HEK293 (cell line): ENCODE measurements around the gene COPZ1.

Experiments used
- FEZF1 ChIP-seq: fragments of 450-650 bp; formaldehyde crosslinking; IDR thresholded peaks from 2 replicates; pipeline ENCODE4 v1.5.1; 2016; ENCODE audit warnings: missing biosample characterization, missing genetic modification characterization
- GLI4 ChIP-seq: fragments of 450-650 bp; formaldehyde crosslinking; IDR thresholded peaks from 2 replicates; pipeline ENCODE4 v1.5.1; 2016; ENCODE audit warnings: missing biosample characterization, missing genetic modification characterization
- GLIS1 ChIP-seq: fragments of 450-650 bp; formaldehyde crosslinking; IDR thresholded peaks from 2 replicates; pipeline ENCODE4 v1.5.1; 2016; ENCODE audit warnings: missing biosample characterization, missing genetic modification characterization
- HOXA7 ChIP-seq: sonication (generic); formaldehyde crosslinking; IDR thresholded peaks from 2 replicates; pipeline ENCODE4 v1.8.1; 2022; ENCODE audit warnings: missing genetic modification reagents, borderline replicate concordance
- KLF7 ChIP-seq: fragments of 450-650 bp; formaldehyde crosslinking; IDR thresholded peaks from 2 replicates; pipeline ENCODE4 v1.5.1; 2016; ENCODE audit warnings: missing biosample characterization, missing genetic modification characterization, borderline replicate concordance
- KLF9 ChIP-seq: fragments of 450-650 bp; formaldehyde crosslinking; IDR thresholded peaks from 2 replicates; pipeline ENCODE4 v1.5.1; 2016; ENCODE audit warnings: missing biosample characterization, missing genetic modification characterization, low read depth
- OSR2 ChIP-seq: fragments of 450-650 bp; formaldehyde crosslinking; IDR thresholded peaks from 2 replicates; pipeline ENCODE4 v1.5.1; 2016; ENCODE audit warnings: missing biosample characterization, missing genetic modification characterization
- OVOL3 ChIP-seq: fragments of 450-650 bp; formaldehyde crosslinking; IDR thresholded peaks from 2 replicates; pipeline ENCODE4 v1.5.1; 2016; ENCODE audit warnings: missing biosample characterization, missing genetic modification characterization
- RBAK ChIP-seq: fragments of 450-650 bp; formaldehyde crosslinking; IDR thresholded peaks from 2 replicates; pipeline ENCODE4 v1.5.1; 2016; ENCODE audit warnings: missing biosample characterization, missing genetic modification characterization
- SP3 ChIP-seq: fragments of 450-650 bp; formaldehyde crosslinking; IDR thresholded peaks from 2 replicates; pipeline ENCODE4 v1.5.1; 2016; ENCODE audit warnings: missing biosample characterization, missing genetic modification characterization
- ZBTB1 ChIP-seq: fragments of 450-650 bp; formaldehyde crosslinking; IDR thresholded peaks from 2 replicates; pipeline ENCODE4 v1.5.1; 2016; ENCODE audit warnings: missing biosample characterization, missing genetic modification characterization
- ZBTB7A ChIP-seq: fragments of 450-650 bp; formaldehyde crosslinking; IDR thresholded peaks from 2 replicates; pipeline ENCODE4 v1.5.1; 2016; ENCODE audit warnings: low read depth, missing biosample characterization, missing genetic modification characterization
- ZFP37 ChIP-seq: fragments of 450-650 bp; formaldehyde crosslinking; IDR thresholded peaks from 2 replicates; pipeline ENCODE4 v1.5.1; 2016; ENCODE audit warnings: missing biosample characterization, missing genetic modification characterization
- ZFP69B ChIP-seq: fragments of 450-650 bp; formaldehyde crosslinking; IDR thresholded peaks from 2 replicates; pipeline ENCODE4 v1.5.1; 2016; ENCODE audit warnings: missing biosample characterization, missing genetic modification characterization
- ZIC2 ChIP-seq: fragments of 450-650 bp; formaldehyde crosslinking; IDR thresholded peaks from 2 replicates; pipeline ENCODE4 v1.5.1; 2016; ENCODE audit warnings: missing biosample characterization, missing genetic modification characterization
- ZNF140 ChIP-seq: fragments of 450-650 bp; formaldehyde crosslinking; IDR thresholded peaks from 2 replicates; pipeline ENCODE4 v1.5.1; 2016; ENCODE audit warnings: missing biosample characterization, missing genetic modification characterization
- ZNF266 ChIP-seq: fragments of 450-650 bp; formaldehyde crosslinking; IDR thresholded peaks from 2 replicates; pipeline ENCODE4 v1.5.1; 2016; ENCODE audit warnings: missing biosample characterization, missing genetic modification characterization, low read depth
- ZNF324 ChIP-seq: fragments of 450-650 bp; formaldehyde crosslinking; IDR thresholded peaks from 2 replicates; pipeline ENCODE4 v1.5.1; 2016; ENCODE audit warnings: missing biosample characterization, missing genetic modification characterization
- ZNF426 ChIP-seq: fragments of 450-650 bp; formaldehyde crosslinking; IDR thresholded peaks from 2 replicates; pipeline ENCODE4 v1.5.1; 2017; ENCODE audit warnings: missing biosample characterization, missing genetic modification characterization, mild to moderate bottlenecking, inconsistent platforms, moderate library complexity
- ZNF501 ChIP-seq: fragments of 450-650 bp; formaldehyde crosslinking; IDR thresholded peaks from 2 replicates; pipeline ENCODE4 v1.5.1; 2016; ENCODE audit warnings: missing biosample characterization, missing genetic modification characterization
- ZNF548 ChIP-seq: fragments of 450-650 bp; formaldehyde crosslinking; IDR thresholded peaks from 2 replicates; pipeline ENCODE4 v1.5.1; 2016; ENCODE audit warnings: missing biosample characterization, missing genetic modification characterization
- ZNF585B ChIP-seq: fragments of 450-650 bp; formaldehyde crosslinking; IDR thresholded peaks from 2 replicates; pipeline ENCODE4 v1.5.1; 2016; ENCODE audit warnings: missing biosample characterization, missing genetic modification characterization
- ZNF600 ChIP-seq: fragments of 450-650 bp; formaldehyde crosslinking; IDR thresholded peaks from 2 replicates; pipeline ENCODE4 v1.5.1; 2016; ENCODE audit warnings: missing biosample characterization, missing genetic modification characterization
- ZNF610 ChIP-seq: fragments of 450-650 bp; formaldehyde crosslinking; IDR thresholded peaks from 2 replicates; pipeline ENCODE4 v1.5.1; 2016; ENCODE audit warnings: missing biosample characterization, missing genetic modification characterization, borderline replicate concordance
- ZNF626 ChIP-seq: fragments of 450-650 bp; sonication (Bioruptor Pico); formaldehyde crosslinking; IDR thresholded peaks from 2 replicates; pipeline ENCODE4 v1.5.1; 2018; ENCODE audit warnings: missing biosample characterization, missing genetic modification characterization, inconsistent platforms
- ZNF677 ChIP-seq: fragments of 450-650 bp; IDR thresholded peaks from 2 replicates; pipeline ENCODE4 v1.5.0; 2018; ENCODE audit warnings: missing biosample characterization, mild to moderate bottlenecking, missing genetic modification characterization, moderate library complexity
- ZNF747 ChIP-seq: fragments of 450-650 bp; formaldehyde crosslinking; IDR thresholded peaks from 2 replicates; pipeline ENCODE4 v1.5.1; 2016; ENCODE audit warnings: missing biosample characterization, missing genetic modification characterization
- TF ChIP-seq, protein P1 (sequence below): fragments of 450-650 bp; formaldehyde crosslinking; conservative IDR thresholded peaks from 2 replicates; pipeline ENCODE4 v1.5.1; 2016; ENCODE audit warnings: low read depth, missing biosample characterization, missing genetic modification characterization
- TF ChIP-seq, protein P2 (sequence below): fragments of 450-650 bp; formaldehyde crosslinking; IDR thresholded peaks from 2 replicates; pipeline ENCODE4 v1.5.1; 2016; ENCODE audit warnings: missing biosample characterization, missing genetic modification characterization, borderline replicate concordance
- TF ChIP-seq, protein P3 (sequence below): fragments of 450-650 bp; formaldehyde crosslinking; IDR thresholded peaks from 2 replicates; pipeline ENCODE4 v1.5.1; 2016; ENCODE audit warnings: missing biosample characterization, missing genetic modification characterization
- TF ChIP-seq, protein P4 (sequence below): IDR thresholded peaks from 2 replicates; pipeline ENCODE4 v1.6.1; 2011; ENCODE audit warnings: mild to moderate bottlenecking, low read depth, low read length, borderline replicate concordance
- TF ChIP-seq, protein P5 (sequence below): fragments of 450-650 bp; formaldehyde crosslinking; IDR thresholded peaks from 2 replicates; pipeline ENCODE4 v1.5.1; 2016; ENCODE audit warnings: missing biosample characterization, missing genetic modification characterization

COPZ1 gene

DNA sequence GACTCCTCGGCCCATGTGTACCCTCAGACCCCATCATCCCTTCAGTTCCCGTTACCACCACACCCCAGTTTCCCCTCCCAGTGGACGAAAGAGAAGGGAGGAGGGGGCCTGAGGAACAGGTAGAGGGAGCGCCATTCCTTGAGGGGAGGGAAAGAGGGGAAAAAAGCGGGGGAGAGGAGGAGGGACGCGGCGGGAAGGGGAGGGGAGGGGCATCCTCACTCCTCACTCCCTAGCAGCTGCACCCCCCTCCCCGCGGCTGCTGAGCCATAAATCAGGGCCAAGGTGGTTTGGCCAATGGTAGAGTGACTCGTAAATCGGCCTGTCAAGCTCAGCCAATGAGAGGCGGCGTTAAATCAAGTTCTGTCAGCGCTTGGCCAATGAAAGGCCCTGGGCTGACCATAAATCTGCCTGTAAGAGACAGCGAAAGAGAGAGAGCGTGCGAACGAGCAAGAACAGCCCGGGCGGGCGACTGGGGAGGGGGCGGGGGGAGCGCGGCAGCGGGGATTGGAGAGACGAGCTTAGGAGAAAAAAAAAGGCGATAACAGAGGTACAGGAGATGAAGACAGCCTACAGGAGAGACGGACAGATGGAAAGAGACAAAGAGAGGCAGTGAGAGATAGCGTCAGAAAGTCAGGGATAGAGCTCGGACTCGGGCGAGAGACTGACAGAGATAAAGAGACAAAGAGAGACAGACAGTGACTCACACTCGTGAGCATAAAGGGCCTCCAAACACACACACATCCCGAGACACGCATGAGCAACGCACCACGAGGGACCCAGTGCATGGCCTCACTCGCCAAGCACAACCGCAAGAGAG is 34.2 kb downstream of the COPZ1 start (continued):
- TF ChIP-seq ZNF266, result no peak
- peak; percentile 96 for TF ChIP-seq SP3 (tag by site-specific recombination)
- no peak for TF ChIP-seq ZNF585B (tag by site-specific recombination)
- TF ChIP-seq, protein P1, sequence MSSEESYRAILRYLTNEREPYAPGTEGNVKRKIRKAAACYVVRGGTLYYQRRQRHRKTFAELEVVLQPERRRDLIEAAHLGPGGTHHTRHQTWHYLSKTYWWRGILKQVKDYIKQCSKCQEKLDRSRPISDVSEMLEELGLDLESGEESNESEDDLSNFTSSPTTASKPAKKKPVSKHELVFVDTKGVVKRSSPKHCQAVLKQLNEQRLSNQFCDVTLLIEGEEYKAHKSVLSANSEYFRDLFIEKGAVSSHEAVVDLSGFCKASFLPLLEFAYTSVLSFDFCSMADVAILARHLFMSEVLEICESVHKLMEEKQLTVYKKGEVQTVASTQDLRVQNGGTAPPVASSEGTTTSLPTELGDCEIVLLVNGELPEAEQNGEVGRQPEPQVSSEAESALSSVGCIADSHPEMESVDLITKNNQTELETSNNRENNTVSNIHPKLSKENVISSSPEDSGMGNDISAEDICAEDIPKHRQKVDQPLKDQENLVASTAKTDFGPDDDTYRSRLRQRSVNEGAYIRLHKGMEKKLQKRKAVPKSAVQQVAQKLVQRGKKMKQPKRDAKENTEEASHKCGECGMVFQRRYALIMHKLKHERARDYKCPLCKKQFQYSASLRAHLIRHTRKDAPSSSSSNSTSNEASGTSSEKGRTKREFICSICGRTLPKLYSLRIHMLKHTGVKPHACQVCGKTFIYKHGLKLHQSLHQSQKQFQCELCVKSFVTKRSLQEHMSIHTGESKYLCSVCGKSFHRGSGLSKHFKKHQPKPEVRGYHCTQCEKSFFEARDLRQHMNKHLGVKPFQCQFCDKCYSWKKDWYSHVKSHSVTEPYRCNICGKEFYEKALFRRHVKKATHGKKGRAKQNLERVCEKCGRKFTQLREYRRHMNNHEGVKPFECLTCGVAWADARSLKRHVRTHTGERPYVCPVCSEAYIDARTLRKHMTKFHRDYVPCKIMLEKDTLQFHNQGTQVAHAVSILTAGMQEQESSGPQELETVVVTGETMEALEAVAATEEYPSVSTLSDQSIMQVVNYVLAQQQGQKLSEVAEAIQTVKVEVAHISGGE (tag by site-specific recombination), result no peak
- peak; percentile 92 for TF ChIP-seq GLI4
- peak; percentile 97 for TF ChIP-seq ZIC2 (tag by site-specific recombination)
- peak; percentile 11; the same call in 1 of the 2 replicates for TF ChIP-seq RBAK (tag by site-specific recombination)
- TF ChIP-seq HOXA7, result peak; percentile 70; the same call in 1 of the 2 replicates
- peak; percentile 18 for TF ChIP-seq ZFP37 (tag by site-specific recombination)
- peak; percentile 68; the same call in 1 of the 2 replicates for TF ChIP-seq ZNF501 (tag by site-specific recombination)
- TF ChIP-seq, protein P2, sequence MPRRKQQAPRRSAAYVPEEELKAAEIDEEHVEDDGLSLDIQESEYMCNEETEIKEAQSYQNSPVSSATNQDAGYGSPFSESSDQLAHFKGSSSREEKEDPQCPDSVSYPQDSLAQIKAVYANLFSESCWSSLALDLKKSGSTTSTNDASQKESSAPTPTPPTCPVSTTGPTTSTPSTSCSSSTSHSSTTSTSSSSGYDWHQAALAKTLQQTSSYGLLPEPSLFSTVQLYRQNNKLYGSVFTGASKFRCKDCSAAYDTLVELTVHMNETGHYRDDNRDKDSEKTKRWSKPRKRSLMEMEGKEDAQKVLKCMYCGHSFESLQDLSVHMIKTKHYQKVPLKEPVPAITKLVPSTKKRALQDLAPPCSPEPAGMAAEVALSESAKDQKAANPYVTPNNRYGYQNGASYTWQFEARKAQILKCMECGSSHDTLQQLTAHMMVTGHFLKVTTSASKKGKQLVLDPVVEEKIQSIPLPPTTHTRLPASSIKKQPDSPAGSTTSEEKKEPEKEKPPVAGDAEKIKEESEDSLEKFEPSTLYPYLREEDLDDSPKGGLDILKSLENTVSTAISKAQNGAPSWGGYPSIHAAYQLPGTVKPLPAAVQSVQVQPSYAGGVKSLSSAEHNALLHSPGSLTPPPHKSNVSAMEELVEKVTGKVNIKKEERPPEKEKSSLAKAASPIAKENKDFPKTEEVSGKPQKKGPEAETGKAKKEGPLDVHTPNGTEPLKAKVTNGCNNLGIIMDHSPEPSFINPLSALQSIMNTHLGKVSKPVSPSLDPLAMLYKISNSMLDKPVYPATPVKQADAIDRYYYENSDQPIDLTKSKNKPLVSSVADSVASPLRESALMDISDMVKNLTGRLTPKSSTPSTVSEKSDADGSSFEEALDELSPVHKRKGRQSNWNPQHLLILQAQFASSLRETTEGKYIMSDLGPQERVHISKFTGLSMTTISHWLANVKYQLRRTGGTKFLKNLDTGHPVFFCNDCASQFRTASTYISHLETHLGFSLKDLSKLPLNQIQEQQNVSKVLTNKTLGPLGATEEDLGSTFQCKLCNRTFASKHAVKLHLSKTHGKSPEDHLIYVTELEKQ, result peak; percentile 100
- TF ChIP-seq, protein P3, sequence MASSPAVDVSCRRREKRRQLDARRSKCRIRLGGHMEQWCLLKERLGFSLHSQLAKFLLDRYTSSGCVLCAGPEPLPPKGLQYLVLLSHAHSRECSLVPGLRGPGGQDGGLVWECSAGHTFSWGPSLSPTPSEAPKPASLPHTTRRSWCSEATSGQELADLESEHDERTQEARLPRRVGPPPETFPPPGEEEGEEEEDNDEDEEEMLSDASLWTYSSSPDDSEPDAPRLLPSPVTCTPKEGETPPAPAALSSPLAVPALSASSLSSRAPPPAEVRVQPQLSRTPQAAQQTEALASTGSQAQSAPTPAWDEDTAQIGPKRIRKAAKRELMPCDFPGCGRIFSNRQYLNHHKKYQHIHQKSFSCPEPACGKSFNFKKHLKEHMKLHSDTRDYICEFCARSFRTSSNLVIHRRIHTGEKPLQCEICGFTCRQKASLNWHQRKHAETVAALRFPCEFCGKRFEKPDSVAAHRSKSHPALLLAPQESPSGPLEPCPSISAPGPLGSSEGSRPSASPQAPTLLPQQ (tag by site-specific recombination), result peak; percentile 93
- no peak for TF ChIP-seq ZNF426 (tag by site-specific recombination)
- TF ChIP-seq OVOL3 (tag by site-specific recombination), result peak; percentile 93
- peak; percentile 73 for TF ChIP-seq ZBTB1
- no peak for TF ChIP-seq ZNF140
- TF ChIP-seq GLIS1, result peak; percentile 93
- TF ChIP-seq KLF9, result peak; percentile 86
- peak; percentile 99 for TF ChIP-seq ZNF324 (tag by site-specific recombination)
- no peak for TF ChIP-seq ZNF747 (tag by site-specific recombination)
- TF ChIP-seq, protein P4, sequence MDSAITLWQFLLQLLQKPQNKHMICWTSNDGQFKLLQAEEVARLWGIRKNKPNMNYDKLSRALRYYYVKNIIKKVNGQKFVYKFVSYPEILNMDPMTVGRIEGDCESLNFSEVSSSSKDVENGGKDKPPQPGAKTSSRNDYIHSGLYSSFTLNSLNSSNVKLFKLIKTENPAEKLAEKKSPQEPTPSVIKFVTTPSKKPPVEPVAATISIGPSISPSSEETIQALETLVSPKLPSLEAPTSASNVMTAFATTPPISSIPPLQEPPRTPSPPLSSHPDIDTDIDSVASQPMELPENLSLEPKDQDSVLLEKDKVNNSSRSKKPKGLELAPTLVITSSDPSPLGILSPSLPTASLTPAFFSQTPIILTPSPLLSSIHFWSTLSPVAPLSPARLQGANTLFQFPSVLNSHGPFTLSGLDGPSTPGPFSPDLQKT, result no peak
- peak; percentile 92 for TF ChIP-seq KLF7 (tag by site-specific recombination)
- TF ChIP-seq ZFP69B, result peak; percentile 93
- TF ChIP-seq ZNF548 (tag by site-specific recombination), result no peak
- TF ChIP-seq ZNF610 (tag by site-specific recombination), result peak; percentile 91
- TF ChIP-seq ZNF626 (tag by site-specific recombination), result no peak
- TF ChIP-seq ZNF600 (tag by site-specific recombination), result peak; percentile 70
- peak; percentile 85 for TF ChIP-seq OSR2 (tag by site-specific recombination)
- TF ChIP-seq, protein P5, sequence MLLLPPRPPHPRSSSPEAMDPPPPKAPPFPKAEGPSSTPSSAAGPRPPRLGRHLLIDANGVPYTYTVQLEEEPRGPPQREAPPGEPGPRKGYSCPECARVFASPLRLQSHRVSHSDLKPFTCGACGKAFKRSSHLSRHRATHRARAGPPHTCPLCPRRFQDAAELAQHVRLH, result peak; percentile 99
- TF ChIP-seq ZNF677, result no peak
- TF ChIP-seq FEZF1 (tag by site-specific recombination), result peak; percentile 100
- TF ChIP-seq ZBTB7A (tag by site-specific recombination), result peak; percentile 95
